ENCODE data around the gene TBKBP1. TPM values are rescaled to one million over a fixed set of nuclear protein-coding genes. Genes with fewer than 3 reads are reported as not detected.

TBKBP1 gene
- total RNA-seq, 1 experiment from 2014 or later: 33.2 TPM

DNA sequence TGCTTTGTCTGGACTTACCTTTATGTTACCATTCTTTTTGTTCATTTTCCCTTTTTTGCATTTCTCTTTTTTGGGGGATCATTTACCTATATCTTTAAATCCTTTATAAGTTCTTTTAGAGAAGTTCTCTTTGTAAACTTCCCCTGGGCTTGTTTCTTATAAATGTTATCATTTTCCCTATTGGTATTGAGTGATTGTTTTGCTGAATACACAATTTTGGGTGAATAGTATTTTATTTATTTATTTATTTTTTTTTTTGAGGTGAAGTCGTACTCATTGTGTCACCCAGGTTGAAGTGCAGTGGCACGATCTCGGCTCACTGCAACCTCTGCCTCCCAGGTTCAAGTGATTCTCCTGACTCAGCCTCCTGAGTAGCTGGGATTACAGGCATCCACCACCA lies 57.5 kb downstream of the TBKBP1 start:
- no peak overlapping the region for H4K8ac ChIP-seq (replicated peaks; ENCODE audit: insufficient read length, low read depth, low read length)
- H2BK15ac ChIP-seq (ENCODE audit: low read depth, low read length): no peak overlapping the region
- Mint-ChIP-seq H3K4me3 (no peak overlapping the region), H3K36me3 (ENCODE audit: insufficient read depth in 1 of 3, low read depth in 3 of 3) (no peaks in the 10 kb centered on the region), H3K4me1 (peaks cover 2% of the 10 kb centered on the region in 2 experiments; a peak in 1 of 4 replicates), H3K9me3 (peaks cover 0 to 2% of the 10 kb centered on the region in 2 experiments; a peak in 1 of 5 replicates), H3K27me3 (ENCODE audit: low read depth) (peaks cover 32% of the 10 kb centered on the region), H3K27ac (no peak overlapping the region; a peak in 1 of 7 replicates)
- no peak overlapping the region for H3K4ac ChIP-seq (ENCODE audit: low read depth, low read length)
- no peak overlapping the region for H2AK5ac ChIP-seq (ENCODE audit: insufficient read length, low read length)
- no peaks in the 10 kb centered on the region for H3K79me2 ChIP-seq (ENCODE audit: insufficient read depth, low read length)
- H2AFZ ChIP-seq (ENCODE audit: low read length): no peak overlapping the region
- no peaks in the 10 kb centered on the region for H3K4me1 ChIP-seq (ENCODE audit: insufficient read depth, low read length)
- H3K27ac ChIP-seq (ENCODE audit: insufficient read length, low read depth, low read length): no peak overlapping the region
- no peak overlapping the region for H2BK120ac ChIP-seq (ENCODE audit: low read depth, low read length, poor library complexity, severe bottlenecking)
- no peaks in the 10 kb centered on the region for H4K20me1 ChIP-seq (ENCODE audit: control insufficient read depth, insufficient read depth, insufficient read length)
- no peak overlapping the region for H3K18ac ChIP-seq (ENCODE audit: insufficient read length, low read depth, low read length)
- no peak overlapping the region for H3K14ac ChIP-seq (ENCODE audit: insufficient read depth, low read length)
- H4K91ac ChIP-seq (ENCODE audit: insufficient read length, low read depth, low read length): no peak overlapping the region
- no peaks in the 10 kb centered on the region for H3K27me3 ChIP-seq (ENCODE audit: insufficient read depth, low read length)
- no peaks in the 10 kb centered on the region for H3K23me2 ChIP-seq (ENCODE audit: insufficient read length, low read depth, low read length, poor library complexity, severe bottlenecking)
- H3K23ac ChIP-seq (ENCODE audit: insufficient read length, low read depth, low read length): no peak overlapping the region
- no peak overlapping the region for H3K56ac ChIP-seq (ENCODE audit: insufficient read length, low read depth, low read length)
- WGBS (ENCODE audit: extremely low coverage, insufficient read length, low lambda C conversion rate): no CpG with 5 or more reads among the region's 3 CpGs
- H2BK5ac ChIP-seq (ENCODE audit: insufficient read length, low read length): no peak overlapping the region
- no peak overlapping the region for H3T11ph ChIP-seq (ENCODE audit: low read length)
- H3K79me1 ChIP-seq (ENCODE audit: insufficient read depth, low read depth, low read length, poor library complexity, severe bottlenecking): no peaks in the 10 kb centered on the region
- H2BK12ac ChIP-seq (ENCODE audit: insufficient read length, low read depth, low read length): no peak overlapping the region
- no peak overlapping the region for H2BK20ac ChIP-seq (ENCODE audit: low read depth, low read length, poor library complexity, severe bottlenecking)
- H3K4me2 ChIP-seq (ENCODE audit: insufficient read depth, insufficient read length, low read length): no peak overlapping the region
- no peaks in the 10 kb centered on the region for H3K9me3 ChIP-seq (ENCODE audit: control insufficient read depth, low read depth, low read length)
- H3K9ac ChIP-seq (ENCODE audit: extremely low read depth, insufficient read length, low read length): no peak overlapping the region
- TF ChIP-seq, protein P1, sequence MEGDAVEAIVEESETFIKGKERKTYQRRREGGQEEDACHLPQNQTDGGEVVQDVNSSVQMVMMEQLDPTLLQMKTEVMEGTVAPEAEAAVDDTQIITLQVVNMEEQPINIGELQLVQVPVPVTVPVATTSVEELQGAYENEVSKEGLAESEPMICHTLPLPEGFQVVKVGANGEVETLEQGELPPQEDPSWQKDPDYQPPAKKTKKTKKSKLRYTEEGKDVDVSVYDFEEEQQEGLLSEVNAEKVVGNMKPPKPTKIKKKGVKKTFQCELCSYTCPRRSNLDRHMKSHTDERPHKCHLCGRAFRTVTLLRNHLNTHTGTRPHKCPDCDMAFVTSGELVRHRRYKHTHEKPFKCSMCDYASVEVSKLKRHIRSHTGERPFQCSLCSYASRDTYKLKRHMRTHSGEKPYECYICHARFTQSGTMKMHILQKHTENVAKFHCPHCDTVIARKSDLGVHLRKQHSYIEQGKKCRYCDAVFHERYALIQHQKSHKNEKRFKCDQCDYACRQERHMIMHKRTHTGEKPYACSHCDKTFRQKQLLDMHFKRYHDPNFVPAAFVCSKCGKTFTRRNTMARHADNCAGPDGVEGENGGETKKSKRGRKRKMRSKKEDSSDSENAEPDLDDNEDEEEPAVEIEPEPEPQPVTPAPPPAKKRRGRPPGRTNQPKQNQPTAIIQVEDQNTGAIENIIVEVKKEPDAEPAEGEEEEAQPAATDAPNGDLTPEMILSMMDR (conservative IDR thresholded peaks at IDR 0.05): no peak
- no peak overlapping the region for H4K5ac ChIP-seq (ENCODE audit: insufficient read length, low read depth, low read length)
- DNase-seq: no peak

Data from H9 (cell line).